DMS79 treated with DMSO at 0.1 percent for 48 hours (cell line): ENCODE measurements around the gene VARS2.

ENCODE experiments used
- DNase-seq: peaks from one replicate; lab custom pipeline; 2025; lab: John Stamatoyannopoulos, UW

The VARS2 gene

DNA sequence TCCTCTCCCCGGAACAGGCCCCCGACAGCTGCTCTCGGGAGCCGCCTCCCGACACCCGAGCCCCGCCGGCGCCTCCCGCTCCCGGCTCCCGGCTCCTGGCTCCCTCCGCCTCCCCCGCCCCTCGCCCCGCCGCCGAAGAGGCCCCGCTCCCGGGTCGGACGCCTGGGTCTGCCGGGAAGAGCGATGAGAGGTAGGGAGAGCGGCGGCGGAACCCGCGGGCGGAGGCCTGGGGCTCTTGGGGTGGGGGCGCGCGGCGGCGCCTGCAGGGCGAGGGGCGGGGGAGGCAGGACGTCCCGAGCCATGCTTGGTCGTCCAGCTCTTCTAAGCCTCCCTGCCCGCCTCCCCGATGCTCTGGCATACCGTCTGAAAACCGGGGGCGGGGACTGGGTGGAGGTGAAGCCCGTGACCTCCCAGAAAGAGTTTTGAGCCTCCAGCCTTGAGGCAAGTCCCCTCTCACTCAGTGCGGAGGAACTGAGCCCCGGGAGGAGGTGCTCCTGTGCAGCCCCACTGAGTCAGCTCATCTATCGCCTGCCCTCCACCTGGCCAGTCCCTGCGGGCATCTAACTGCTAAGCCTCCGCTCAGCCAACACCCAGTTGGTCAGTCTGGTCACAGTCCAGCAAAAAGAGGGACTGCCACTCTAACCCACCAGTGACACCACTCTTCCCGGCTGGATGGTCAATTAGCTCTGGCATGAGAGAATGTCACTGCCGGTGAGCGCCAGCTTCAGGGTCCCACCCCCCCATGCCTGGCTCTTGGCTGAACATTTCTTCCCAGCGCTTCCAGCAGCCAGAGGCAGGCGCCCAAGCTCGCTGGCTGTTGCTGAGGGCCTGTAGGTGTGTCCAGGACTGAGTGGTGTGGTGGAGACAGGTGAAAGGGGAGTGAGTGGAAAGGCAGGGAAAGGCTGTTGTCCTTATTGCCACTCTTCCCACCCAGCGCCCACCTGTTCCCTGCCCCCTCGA, 29.2 kb upstream of the VARS2 start:
- DNase-seq: no peak

DNA sequence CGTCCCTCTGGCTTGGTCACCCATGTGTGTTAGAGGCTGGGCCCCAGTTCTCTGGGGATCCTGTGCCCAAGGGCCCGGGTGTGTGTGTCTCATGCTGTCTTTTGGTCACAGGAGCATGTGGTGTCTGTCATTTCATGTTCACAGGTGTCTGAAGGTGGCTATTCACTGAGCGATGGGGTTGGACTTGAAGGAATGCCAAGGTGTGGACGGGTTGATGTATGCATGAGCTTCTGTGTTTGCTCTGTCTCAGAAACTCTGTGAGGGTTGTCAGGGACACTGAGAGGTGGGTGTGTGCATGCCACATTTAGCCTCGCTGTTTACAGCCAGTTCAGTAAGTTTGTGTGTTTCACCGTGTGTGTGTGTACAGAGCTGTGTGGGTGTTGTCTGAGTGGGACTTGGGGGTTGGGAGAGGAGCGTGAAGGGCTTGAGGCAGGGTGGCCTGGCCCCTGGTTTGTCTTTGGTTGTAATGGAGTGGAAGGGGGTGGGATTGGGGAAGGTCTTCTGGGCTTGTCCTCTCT, 28.5 kb upstream of the VARS2 start:
- peak; percentile 28 for DNase-seq

DNA sequence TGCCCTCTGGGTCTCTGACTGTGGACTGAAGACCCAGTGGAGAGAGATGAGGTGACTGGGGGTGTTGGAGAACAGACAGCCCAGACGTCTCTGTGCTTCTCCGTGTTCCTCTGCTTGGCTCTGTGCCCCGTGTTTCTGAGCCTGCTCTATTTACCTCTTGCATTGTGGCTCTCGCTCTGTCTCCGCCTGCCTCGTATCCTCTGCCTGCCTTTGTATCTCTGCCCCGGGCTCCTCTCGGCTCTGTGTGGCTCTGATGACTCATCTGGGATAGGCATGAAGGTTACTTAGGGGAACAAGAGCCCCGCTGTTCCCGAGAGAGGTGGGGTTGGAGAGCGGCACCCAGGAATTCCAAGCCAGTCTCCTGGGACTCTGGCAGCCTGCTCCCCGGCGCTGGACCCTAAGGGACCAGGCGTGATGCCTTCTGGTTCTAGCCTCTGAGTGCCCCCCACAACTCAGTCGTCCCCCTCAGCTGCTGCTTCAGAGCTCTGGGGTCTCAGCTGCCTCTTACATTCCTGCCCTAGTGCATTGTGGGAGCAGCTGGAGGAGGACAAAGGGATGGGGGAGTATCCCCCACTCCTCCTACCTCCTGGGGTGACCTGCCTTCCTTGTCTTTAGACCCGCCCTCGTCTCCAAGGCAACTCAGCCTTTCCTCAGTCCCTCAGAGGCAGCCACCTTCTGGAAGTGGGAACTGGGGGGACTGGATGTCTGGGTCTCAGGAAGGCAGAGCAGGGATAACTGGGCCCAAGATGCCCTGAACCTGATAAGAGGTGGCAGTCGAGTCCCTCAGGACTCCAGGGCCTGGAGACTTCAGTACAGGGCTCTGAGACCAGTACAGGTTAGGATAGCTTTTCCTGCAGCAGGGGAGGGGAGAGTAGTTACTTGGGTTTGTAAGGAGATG, 27.8 kb upstream of the VARS2 start:
- DNase-seq: peak; percentile 81

DNA sequence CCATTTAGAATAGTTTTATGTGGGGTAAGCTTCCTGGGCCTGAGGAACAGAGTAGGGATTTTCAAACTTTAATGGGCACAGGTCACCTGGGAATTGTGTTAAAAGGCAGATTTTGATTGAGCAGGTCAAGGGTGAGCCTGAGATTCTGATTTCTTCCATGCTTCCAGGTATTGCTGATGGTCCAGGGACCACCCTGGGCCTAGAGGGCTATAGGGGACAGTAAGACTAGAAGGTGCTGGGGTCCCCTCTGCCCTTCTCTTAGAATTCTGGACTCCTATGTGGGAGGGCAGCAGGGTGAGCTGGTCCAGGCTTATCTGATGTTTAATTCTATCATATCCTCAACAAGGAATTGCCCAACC, 27.2 kb upstream of the VARS2 start:
- no peak for DNase-seq

DNA sequence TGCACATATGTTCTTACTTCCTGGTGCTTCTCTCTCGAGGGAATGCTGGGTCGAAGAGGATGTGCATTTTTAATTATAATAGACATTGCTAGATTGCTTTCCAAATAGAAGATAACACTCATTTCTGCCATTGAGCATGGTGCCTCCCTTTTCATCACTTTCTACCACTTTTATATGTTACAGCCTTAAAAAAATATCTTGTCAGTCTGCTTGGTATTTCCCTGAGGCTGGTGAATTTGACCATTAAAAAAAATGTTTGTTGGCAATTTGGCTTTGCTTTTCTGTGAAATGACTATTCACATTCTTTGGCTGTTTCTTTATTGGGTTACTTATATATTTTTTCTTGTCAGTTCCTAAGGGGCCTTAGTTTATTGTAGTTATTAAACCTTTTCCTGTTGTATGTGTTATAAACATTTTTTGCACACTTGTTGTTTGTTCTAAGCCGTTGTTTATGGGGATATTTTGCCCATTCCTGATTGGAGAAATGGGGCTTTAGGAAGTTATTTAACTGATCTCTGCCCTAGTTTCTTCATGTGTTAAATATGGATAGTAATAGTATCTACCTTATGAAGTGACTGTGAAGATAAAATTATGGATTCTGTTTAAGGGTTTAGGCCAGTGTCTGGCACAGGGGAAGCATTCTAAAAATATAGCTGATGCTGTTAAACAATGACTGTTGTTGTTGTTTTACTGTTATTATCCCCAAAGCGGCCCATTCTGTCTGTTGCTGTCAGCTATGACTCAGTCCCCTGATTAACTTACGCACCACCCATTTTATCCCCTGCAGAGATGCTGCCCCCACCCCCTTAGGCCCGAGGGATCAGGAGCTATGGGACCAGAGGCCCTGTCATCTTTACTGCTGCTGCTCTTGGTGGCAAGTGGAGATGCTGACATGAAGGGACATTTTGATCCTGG, 25.9 kb upstream of the VARS2 start:
- no peak for DNase-seq

DNA sequence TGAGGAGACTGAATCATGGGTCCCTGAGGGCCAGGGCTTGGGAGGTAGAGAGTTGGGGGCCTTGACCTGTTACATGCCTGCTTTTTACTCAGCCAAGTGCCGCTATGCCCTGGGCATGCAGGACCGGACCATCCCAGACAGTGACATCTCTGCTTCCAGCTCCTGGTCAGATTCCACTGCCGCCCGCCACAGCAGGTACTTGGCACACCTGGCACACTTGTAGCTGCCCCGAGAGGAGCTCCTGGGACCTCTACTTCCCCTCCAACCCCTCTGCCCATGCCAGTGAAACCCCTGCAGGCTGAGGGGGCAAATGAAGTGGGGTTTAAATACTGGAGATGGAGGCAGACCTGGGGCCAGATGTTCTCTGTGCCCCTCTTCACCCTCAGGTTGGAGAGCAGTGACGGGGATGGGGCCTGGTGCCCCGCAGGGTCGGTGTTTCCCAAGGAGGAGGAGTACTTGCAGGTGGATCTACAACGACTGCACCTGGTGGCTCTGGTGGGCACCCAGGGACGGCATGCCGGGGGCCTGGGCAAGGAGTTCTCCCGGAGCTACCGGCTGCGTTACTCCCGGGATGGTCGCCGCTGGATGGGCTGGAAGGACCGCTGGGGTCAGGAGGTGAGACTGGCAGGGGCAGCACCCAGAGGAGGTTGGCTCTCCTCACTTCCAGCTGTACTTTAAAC, 25.1 kb upstream of the VARS2 start:
- DNase-seq: no peak

DNA sequence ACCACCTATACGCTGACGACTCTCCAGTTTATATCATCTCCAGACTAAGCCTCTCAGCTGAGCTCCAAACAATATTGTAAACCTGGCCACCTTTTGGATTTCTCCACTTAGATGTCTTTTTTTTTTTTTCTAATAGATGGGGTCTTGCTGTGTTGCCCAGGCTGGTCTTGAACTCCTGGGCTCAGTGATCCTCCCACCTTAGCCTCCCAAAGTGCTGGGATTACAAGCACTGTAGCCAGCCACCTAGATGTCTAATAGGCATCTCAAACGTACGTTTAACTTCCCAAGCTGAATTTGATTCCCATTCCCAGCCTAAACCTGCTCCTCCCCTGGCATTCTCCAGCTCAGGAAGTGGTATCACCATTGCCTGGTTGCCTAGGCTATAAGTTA, 24.5 kb upstream of the VARS2 start:
- DNase-seq: no peak

DNA sequence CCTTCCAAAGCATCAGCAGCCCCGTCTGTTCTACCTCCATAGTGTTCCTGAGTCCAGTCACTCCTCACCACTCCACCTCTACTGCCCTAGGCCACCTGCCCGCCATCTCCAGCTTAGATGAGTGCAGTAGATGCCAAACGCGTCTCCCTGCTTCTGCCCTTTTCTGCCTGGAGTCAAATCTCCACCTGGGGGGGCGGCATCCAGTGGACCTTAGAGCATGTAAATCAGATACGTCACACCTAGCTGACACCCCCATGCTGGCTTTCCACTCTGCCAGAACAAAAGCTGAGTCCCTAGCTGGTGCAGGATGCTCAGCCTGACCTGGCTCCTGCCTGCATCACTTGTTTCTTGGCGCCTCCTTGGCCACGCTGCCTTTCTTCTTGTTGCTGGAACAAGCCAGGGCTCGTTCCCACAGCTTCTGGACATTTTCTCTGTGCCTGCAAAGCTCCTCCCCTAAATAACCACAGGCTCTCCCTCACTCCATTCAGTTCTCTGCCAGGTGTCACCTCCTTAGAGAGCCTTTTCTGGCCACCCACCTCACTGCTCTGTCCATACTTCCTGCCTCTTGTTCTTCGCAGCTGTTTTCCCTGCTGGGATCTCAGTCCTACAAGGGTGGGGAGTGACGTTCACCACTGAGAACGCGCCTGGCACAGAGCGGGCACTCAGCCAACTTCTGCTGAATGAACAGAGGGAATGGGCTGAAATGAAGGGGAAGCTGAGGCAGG, 24.0 kb upstream of the VARS2 start:
- peak; percentile 95 for DNase-seq

DNA sequence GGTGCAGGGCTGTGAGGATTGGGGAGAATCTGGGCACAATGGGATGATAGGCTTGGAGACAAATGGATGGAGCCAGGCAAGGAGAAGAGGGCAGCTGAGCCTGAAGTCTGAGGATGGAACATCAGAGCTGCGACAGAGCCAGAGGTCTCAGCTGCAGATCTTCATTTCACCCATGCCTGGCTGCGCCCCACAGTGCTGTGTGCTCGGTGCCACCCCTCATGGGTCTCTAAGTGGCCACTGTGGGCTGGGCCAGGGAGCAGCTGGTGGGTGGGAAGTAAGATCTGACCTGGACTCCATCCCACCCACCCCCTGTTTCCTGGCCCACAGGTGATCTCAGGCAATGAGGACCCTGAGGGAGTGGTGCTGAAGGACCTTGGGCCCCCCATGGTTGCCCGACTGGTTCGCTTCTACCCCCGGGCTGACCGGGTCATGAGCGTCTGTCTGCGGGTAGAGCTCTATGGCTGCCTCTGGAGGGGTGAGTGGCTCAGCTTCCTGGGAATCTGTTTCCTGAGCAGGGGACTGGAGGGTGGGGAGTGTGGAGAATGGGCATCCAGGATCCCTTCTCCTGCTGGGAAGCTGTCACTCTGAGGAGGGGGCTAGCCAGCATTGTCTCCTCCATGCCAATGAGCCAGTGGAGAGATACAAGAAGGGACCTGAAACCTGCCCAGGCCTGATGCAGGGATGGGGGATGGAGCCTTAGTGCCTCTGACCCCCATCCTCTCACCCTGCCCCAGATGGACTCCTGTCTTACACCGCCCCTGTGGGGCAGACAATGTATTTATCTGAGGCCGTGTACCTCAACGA, 23.2 kb upstream of the VARS2 start:
- DNase-seq: peak; percentile 62

DNA sequence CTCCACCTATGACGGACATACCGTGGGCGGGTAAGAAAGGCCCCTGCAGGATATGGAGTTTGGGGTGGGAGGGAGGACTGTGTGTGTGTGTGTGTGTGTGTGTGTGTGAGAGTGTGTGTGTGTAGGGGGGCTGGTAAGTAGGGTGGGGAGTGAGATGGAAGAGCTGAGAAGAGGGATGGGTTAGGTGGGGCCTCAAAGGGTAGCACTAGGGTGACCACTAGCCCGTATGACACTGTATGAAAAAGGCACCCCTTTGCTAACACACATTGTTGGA, 22.7 kb upstream of the VARS2 start:
- no peak for DNase-seq

DNA sequence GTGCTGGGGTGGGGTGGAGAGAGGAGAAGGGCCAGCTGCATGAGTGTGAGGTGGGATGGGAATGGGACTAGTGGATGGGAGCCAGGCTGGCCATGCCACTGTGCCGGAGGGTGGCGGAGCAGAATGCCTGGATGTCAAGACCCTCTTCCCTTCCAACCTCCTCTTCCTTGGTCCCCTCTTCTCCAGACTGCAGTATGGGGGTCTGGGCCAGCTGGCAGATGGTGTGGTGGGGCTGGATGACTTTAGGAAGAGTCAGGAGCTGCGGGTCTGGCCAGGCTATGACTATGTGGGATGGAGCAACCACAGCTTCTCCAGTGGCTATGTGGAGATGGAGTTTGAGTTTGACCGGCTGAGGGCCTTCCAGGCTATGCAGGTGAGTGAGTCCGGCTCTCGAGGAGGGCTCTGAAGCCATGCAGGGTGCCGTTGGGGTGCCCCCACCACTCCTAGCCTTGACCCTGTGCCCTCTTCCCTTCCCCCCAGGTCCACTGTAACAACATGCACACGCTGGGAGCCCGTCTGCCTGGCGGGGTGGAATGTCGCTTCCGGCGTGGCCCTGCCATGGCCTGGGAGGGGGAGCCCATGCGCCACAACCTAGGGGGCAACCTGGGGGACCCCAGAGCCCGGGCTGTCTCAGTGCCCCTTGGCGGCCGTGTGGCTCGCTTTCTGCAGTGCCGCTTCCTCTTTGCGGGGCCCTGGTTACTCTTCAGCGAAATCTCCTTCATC, 22.1 kb upstream of the VARS2 start:
- DNase-seq: no peak

DNA sequence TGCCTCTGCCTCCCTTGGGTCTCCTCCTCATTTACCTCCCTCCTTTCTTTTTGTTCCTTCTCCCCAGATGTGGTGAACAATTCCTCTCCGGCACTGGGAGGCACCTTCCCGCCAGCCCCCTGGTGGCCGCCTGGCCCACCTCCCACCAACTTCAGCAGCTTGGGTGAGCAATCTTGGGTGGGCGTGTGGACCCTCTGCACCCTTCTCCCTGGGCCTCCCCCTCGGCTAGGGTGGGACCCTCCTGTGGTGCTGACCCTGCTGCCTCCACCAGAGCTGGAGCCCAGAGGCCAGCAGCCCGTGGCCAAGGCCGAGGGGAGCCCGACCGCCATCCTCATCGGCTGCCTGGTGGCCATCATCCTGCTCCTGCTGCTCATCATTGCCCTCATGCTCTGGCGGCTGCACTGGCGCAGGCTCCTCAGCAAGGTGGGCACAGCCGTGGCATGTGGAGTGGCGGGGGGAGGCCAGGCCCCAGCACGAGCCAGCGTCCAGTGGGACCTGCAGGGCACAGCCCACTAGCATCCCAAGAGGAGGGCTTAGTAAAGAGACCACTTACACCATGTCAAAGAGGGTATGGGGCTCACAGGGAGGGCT, 20.9 kb upstream of the VARS2 start:
- no peak for DNase-seq

DNA sequence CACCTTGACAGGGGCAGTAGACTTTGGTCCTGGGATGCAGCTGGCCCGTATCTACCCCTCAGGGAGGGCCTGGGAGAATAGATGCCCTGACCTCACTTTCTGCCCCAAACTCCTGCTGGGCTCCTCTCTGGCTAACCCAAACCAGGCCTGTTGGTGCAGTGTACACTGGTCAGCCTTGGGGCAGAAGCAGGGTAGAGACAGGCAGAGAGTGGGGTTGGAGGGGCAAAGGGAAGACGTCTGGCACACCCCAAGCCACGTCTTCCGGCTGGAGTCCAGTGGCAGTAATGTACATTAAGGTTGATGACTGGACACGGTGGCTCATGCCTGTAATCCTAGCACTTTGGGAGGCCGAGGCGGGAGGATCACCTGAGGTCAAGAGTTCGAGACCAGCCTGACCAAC, 20.4 kb upstream of the VARS2 start:
- no peak for DNase-seq

DNA sequence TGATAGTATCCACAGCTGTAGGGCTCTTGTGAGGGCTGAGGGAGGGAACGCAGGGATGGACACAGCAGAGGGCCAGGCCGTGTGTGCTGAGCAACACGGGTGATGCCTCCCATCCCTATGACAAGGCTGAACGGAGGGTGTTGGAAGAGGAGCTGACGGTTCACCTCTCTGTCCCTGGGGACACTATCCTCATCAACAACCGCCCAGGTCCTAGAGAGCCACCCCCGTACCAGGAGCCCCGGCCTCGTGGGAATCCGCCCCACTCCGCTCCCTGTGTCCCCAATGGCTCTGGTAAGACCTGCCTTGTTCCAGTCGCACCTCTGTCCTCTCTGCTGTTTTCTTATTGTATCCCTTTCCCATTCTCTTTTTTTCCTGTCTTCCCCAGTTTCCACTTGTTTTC, 19.7 kb upstream of the VARS2 start:
- no peak for DNase-seq

DNA sequence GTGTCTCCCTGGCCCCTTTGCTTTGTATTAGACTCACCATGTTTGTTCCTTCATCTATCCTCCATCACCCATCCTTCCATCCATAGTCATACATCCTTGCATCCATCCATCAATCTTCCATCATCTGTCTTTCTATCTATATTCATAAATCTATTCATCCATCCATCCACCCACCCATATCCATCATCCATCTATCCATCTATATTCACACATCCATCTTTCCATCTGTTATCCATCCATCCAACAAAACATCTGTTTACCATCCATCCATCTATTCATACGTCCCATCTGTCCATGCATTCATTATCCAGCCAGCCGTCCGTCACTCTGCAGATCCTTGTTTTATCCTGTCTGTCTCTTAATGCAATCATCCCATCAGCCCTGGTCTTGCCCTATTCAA, 19.1 kb upstream of the VARS2 start:
- no peak for DNase-seq

DNA sequence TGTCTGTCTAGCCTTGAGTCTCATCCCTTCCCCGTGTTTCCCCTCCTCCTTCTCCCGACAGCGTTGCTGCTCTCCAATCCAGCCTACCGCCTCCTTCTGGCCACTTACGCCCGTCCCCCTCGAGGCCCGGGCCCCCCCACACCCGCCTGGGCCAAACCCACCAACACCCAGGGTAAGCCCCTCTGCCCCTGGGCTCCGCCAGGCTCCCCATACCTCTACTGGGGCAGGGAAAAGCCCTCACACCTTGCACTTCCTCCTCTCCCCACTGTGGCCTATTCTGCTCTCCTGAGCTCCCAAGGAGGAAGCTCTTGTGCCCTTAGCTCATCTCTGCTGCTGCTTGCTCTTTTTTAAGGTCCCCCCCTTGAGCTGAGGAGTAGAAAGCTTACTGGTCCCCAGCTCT, 18.7 kb upstream of the VARS2 start:
- no peak for DNase-seq

DNA sequence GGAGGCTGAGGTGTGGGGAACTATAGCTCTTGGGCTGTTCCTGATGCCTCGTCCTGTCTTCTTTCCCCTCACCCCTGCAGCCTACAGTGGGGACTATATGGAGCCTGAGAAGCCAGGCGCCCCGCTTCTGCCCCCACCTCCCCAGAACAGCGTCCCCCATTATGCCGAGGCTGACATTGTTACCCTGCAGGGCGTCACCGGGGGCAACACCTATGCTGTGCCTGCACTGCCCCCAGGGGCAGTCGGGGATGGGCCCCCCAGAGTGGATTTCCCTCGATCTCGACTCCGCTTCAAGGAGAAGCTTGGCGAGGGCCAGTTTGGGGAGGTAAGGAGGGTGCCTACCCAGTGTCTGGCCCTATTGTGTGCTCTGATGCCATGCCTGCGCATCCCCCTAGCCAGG, 17.5 kb upstream of the VARS2 start:
- DNase-seq: no peak

DNA sequence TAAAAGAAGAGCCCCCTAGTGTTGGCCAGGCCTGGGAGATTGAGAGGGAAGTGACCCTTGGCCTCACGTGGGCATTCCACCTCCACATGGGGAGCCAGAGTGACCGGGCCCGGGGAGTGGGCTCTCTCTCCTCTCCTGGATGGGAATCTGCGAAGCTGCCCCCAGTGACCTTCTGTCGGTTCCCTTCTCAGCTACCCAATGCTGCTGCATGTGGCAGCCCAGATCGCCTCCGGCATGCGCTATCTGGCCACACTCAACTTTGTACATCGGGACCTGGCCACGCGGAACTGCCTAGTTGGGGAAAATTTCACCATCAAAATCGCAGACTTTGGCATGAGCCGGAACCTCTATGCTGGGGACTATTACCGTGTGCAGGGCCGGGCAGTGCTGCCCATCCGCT, 16.2 kb upstream of the VARS2 start:
- DNase-seq: no peak
